OCI-LY3 (cell line): ENCODE results near the gene MXD3.

ENCODE experiments used
- CTCF ChIP-seq: fragments of 200-600, 300-600 bp; sonication (generic); IDR thresholded peaks from 2 replicates; pipeline ENCODE4 v1.5.1; 2014; ENCODE audit warnings: antibody characterized with exemption, low read length, low read depth
- EZH2phosphoT487 ChIP-seq: fragments of 200-600 bp; shearing (Covaris generic); IDR thresholded peaks from 2 replicates; pipeline ENCODE4 v1.6.1; 2018; ENCODE audit warnings: antibody characterized with exemption, mixed run types, low read depth

- TF ChIP-seq CTCF (no peak), EZH2phosphoT487 (no peak)
Measured at GRCh38 chr5:177310757-177311391, 824 bp downstream of the MXD3 start.
